Stimulated activated CD8-positive, alpha-beta memory T cell treated with anti-CD3 and anti-CD28 coated beads, Interleukin-4, amount 100 ng/mL, for 48 hours (primary cell): ENCODE measurements around the gene SH3RF3.

Source experiments
- DNase-seq: peaks from one replicate; pipeline ENCODE4 v3.0.0-alpha.2; 2020

Gene SH3RF3

DNA sequence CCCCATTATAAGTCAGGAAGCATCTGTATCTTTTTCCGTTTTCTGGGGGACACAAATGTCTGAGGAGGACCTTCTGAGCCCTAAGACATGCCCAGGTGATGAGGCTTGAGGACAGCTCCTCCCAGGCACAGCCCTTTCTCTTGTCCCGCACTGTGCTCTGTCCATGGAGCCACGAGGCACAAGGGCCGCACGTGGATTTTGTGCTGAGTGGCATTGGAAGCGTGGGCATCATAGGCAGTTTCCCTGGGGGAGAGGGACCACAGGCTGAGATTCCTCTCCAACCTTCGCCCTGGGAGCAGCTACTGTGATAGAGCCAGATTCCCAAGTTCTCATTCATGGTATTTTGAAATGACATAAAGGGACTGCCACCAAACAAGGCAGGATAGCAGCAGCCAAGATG is 139.9 kb downstream of the SH3RF3 start:
- no peak for DNase-seq

DNA sequence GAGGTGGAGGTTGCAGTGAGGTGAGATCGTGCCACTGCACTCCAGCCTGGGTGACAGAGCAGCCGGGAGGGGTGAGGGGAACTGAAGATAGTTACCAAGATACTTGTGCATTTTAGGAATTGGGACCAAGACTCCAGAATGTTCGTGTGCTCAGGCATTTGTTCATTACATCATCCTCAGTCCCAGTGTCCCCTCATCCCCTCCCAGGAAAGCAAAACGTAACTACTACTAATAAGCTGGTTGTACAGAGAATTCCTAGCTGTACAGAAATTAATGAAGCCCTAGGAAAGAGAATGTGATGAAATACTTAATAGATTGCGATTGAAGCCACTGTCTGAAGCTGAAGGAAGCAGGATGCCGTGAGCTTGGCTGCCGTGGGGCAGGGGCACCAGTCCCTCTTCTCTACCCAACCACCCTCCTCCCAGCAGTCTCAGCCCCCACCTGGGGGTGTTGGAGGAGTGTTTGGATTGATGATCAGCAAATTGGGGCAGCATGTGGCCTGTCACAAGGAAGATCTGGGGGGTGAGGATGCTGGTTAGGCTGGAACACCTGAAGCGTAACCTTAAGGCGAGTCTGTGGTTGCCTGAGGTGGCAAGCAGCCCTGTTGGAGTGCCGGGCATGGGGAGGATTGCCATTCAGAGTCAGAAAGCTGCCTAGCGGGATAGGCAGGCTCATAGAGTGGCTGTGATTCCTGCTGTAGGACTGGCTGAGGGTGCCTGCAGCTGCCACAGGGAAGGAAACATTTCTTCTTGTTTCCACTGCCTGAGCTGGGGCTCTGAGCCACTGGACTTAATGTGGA is 140.9 kb downstream of the SH3RF3 start:
- DNase-seq, result no peak

DNA sequence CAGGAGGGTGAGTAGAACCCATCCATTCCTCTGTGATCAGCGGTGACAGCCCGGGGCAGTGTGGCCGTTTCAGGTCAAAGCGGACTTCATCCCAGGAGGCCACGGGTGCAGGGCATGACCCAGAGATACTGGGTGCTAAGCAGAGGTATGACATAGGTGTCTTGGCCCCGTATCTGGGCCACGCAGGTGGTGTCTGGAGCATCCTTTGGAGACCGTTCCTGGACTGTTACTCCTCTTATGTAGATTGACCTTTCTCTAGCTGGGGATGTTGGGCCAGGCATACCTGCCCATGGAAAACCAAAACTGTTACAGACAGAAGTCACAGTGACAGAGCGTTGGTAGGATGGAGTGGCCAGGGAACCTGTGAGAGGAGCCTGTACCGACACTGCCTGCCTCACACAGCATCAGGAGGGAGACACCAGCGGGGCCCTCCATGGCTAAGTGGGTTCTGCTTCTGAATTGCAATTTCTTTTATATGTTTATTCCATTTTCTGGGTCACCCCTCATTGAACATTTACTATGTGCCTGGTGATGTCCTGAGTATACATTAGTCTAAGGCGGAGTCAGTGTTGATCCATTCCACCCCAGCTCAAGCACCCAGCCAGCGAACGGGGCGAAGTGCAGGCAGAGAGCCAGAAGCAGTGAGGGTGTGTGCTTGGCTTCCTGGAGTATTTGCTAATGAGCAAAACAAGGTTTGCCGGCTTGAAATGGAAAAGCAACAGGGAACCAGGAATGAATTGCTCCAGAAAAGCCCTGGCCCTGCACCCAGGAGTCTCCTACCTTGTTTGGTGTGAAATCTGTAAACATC is 141.7 kb downstream of the SH3RF3 start:
- no peak for DNase-seq

DNA sequence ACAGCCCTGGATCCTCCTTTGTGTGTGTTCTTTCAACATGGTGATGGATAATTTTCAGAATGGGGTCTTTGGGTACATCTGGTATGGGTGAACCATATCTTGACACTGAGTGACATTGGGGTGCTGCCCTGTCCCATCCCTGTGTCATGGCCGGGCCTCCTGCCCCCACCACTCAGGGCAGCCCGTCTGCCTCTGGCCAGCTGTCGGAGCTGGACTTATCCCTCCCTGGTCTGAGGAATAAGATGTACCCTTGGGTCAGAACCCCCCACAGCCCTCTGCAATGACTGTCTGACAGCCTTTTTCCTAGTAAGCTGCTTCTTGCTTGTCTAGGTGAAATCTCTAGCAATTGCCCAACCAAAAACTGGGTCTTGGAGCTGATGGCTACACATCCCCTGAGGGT is 142.9 kb downstream of the SH3RF3 start:
- DNase-seq, result no peak

DNA sequence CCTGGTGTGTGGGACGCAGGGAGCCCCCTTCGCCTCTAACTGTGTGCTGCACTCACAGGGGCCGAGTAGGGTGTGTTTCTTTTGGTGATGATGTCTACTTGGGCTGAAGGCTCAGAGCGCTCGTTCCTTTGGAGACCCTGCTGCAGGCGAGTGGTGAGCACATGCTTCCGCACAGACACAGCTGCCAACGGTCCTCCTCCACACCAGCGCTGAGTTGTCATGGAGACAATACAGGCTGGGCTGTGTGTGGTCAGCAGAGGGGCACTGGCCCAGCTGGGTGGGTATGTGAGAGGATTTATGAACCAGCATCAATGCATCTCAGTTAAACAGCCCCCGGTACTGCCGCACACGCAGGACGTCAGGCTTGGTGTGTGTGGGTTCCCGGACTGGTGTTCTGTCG is 143.5 kb downstream of the SH3RF3 start:
- no peak for DNase-seq

DNA sequence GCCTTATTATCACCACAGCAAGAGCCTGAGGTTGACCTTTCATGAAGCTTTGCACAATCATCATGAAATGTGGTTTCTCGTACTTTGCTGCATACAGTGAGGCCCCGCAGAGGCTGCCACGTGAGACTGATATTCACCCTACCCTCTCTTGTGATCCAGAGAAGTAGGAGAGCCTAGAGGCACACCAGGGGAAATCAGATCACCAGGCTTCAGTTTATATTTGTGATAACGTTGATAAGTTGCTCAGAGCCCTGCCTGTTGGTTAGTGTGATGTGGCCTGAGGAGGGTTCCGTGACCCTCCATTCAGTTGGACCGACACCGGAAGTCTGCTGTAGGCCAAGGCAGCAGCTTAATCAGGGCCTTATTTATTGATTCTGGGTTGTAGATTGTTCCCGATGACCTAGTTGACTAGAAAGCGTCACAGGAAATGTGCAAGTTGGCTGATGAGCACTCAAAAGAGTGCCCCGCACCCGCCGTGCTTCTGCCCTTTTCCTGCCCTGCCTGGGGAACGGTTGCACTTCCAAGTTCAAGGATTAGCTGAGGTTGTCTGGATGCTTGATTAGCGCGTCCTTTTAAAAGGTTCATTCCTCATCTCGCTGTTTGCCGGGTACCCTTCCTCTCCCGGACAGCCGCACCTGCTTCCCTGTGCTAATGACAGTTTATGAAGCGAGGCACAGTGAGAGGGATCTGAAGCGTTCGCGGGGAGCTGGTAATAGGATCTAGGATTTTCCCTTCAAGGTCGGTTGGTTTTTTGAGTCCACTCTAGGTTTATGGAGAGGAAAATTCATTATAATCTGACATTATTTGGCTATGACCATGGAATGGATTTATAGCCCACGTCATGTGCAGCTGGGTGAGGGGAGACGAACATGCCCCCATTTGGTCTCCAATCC is 146.4 kb downstream of the SH3RF3 start:
- DNase-seq, result no peak

DNA sequence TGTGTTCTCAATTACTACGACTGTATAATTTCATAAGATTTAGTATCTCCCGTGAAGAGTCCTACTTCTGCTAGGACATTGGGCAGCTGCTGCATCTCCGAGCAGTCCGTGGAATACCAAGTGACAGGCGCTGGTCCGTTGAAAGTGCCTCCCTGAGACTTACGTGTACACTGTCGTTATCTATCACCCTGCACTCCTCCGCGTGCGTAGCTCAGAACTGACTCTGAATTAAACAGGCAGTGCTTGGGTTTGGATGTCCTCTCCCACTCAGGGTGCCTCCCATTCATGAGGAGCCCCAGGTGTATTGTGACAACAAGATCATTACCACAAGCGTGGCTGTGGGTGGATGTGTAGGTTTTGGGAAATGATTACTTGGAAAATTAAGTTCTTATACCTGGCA is 148.4 kb downstream of the SH3RF3 start:
- no peak for DNase-seq

DNA sequence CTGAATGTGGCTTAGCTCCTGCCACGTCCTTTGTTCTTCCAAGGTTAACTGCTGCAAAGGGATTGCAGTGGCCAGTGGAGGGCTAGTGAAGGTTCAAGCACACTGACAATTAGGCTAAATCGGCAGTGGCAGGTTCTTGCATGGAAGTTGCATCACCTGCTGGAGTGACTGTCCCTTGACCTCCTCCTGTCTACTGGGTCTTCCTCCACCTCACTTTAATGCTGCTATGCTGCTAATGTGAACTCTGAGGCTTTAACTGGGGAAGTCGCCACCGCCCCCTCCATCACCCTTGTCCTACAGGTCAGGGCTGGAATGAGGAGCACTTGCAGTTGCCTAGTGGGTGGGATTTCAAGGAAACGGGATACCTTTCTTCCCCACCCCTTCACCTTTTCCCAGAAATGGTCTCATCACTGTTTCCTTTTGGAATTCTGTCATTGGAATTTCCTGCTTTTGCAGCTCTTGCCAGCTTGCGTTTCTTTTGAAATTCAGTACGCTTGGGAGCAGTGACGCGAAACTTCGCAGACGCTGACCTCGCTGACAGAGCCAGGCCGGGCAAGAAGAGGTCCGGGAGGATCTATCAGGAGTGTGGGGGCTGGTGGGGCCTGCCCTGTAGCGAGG is 150.3 kb downstream of the SH3RF3 start:
- no peak for DNase-seq

DNA sequence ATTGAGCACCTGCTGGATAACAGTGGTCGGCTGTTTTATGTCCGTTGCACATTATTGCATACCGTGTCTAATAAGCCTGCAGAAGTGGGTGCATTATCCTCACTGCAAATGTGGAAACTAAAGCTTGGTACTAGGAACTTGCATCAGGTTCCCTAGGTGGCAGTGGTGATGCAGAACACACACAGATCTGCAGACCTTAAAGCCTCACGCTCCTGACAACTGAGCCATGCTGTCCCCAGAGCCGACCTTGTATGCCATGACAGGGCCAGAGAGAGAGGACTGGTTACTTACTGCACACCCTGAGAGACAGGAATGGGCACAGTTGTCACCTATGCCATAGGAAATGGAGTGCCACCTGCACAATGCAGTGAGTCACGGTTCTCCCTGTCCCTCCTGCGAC is 151.8 kb downstream of the SH3RF3 start:
- DNase-seq, result no peak

DNA sequence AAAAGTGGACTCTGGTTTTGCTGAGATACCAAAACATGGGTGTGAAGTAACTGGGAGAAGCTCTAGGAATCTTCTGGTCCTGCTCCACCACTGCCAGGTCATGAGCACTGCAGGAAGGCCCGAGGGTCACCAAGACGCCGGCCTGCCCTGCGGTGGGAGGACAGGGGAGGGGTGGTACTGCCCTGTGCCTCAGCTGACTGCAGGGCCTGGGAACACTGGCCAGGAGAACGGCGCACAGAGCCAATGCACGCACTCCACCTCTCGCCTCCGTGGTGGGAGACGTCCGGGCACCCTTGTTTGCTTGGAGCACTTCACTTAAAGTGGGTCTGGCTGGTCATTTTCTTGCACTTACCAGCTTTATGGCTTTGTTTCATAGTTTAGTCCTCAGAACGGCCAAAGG is 153.4 kb downstream of the SH3RF3 start:
- DNase-seq, result no peak

DNA sequence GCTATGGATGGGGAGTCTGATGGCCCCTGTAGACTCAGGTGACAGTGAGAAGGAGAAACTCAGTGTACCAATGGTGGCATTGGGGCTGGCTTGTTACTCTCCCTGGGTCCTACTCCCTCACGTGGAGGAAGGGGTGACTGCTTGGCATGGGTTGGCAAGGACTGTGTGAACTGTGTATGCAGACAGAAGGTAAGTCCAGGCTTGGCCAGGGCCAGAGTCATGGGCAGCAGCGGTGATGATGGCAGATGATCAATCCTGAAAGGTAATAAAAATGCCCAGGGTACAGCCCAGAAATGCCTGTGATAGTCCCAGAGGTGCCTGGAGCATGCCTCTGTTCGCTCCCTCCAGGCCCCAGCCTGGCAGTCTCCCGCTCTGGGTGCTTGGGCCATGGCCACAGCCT is 153.9 kb downstream of the SH3RF3 start:
- no peak for DNase-seq

DNA sequence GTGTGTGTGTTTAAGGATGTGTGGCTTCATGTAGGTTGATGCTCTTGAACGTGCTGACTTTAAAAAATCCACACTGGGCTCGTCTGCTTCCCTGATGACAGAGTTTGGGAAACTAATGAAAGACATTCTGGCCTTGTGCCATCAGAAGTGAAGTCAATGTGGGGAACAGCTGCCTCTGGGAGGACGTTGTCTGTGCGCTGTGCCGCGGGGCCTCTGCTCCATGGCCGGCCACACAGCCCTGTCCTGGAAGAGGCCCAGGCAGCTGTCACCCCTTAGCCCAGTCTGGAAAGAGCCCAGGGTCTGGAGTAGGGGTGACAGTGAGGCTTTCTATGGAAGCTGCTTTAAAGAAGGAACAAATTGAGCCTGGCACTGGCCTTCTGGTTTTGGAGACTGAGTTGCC is 155.8 kb downstream of the SH3RF3 start:
- no peak for DNase-seq

DNA sequence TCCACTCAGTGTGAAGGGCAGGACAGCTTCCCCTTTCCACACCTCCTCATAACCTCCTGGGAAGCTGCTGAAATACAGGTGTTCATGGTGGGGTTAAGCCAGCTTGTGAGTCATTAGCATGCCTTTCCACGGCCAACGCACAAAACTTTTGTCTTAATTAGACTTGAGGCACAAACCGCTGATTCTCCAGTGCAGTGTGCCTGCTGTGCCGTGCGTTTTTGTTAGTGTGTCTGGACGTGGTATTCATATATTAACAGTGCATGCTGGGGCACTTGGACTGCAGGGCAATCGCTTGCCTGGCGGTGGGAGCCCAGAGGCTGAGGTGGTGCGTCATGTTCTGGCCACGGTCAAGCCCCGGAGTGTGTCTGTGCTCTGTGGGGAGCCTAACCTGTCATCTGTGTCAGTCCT is 156.2 kb downstream of the SH3RF3 start:
- no peak for DNase-seq

DNA sequence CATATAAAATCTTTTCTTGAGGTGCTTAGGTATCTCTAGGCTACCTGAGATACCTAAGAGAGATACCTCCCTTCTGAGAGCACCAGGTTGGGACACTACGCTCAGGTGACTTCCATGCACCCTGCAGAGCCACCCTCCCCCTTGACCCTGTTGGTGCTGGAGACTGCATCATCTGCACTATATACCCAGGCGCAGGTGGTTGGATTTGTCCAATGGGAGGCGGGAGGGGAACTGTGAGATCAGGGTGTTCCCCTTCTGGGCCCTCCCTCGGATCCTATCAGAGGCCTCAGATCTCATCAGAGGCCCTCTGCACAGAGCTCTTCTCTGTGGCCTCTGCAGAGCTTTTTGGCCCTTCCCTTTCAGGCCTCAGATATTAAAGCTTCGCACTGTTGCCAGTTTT is 158.4 kb downstream of the SH3RF3 start:
- DNase-seq, result no peak

DNA sequence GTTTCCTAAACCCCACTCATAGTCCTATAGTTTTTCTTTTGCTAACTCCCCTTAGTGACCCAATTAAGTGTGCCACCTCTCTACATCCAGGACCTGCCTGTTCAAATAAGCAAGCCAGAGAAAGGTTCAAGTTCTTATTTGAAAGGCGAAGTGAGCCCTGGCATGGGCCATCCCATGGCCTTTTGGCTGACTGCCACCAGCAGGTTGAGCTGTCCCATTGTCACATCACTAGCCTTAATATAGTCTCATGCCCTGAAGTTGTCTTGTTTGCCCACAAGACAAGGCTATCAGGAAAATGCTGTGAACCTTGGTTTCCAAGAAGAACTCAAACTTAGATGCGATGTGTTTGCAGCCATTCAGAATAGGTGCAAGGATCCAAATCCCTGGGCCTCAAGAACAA is 158.8 kb downstream of the SH3RF3 start:
- DNase-seq, result no peak

DNA sequence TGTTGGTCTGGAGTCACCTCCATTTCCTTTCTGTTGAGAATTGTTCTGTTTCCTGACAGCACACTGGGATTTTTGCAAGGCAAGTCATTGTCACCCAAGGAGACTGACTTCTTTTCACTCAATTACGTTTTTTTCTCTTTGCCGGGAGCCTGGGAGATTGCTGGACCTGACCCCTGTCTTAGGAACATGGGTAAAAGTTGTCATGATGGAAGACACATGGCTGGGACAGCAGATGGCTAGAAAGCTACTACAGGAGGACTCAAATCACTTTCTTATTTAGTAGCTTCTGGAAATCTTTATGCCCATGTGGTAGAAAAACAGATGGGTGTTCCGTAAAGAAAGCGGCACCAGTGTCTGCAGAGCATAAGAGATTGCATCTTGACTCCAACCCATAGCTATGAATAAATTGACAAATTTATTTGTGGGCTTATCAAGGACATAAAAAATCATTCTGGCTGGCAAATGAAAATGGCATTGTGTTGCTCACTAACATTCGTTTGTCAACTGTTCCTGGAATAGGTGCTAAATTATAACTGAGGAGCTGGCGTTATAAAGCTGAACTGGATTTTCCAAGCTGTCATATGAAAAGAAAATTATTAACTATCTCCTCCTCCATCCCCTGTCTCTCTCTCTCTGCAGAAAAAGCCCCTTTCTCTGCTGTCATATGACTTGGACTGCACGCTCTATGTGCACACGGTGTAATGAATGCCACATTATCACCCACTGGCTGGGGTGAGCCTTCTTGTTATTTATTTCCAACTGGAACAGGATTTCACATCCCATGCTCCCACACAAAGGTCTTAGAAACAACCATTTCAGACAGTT is 159.8 kb downstream of the SH3RF3 start:
- DNase-seq, result no peak

DNA sequence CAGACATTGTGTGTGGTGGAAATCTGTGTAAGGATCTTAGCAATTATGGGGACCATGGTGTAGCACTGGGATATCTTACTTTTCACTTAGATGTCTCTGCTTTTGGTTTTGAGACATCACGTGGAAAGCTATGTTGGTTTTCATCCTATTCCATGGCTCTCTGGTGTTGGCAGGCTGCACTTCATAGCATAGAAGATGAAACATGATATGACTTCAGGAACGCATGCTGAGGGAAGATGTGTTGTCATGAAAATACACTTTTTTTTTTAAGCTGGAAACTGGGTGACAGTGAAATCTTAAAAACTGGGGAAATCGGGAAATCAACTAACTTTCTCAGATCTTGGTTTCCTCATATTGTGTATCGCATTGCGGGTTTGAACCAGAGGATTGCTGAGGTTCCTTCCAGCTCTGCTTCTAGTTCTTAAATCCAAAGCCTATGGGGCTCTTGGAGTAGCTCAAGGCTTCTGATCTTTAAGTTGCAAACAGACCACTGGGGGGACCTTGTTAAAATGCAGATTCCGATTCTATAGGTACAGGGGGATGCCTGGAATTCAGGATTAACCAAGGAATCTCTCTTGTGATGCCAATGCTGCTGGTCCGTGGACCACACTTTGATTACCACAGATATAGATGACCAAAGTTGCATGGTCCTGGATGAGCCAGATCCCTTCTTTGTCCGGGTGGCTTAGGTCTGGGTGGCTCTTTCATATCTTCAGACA is 160.7 kb downstream of the SH3RF3 start:
- no peak for DNase-seq

DNA sequence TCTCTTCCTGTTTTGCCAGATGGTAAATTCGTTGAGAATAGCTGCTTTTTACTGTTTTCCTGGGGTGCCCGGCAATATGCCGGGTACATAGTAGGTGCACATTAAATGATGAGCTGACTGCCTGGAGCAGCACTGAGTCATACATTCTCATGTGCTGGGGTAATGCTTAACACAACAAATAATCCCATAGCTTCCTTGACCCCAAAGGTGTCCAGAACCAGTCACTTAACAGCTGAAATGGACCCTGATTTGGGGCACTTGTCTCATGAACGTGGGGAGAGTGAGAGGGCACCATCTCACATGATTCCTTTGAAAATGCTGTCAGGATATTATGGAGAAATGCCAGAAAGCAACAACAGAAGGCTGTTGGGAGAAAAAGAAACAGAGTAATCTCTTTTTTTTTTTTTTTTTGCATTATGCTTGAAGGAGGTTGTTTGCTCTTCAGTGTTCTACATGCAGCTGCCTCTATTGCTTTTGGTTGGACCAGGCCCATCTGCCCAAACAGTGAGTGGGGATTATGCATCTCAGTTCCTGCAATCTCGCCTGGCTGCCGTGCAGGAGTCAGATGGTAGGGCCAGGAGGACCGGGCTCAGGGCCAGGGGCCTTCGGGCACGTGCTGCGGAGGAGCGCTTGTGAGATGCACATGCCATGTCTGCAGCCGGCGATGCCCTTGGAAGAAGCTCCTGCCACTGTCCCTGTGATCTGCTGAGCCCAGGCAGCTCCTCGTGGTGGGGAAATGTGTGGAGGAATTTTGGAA is 162.1 kb downstream of the SH3RF3 start:
- no peak for DNase-seq

DNA sequence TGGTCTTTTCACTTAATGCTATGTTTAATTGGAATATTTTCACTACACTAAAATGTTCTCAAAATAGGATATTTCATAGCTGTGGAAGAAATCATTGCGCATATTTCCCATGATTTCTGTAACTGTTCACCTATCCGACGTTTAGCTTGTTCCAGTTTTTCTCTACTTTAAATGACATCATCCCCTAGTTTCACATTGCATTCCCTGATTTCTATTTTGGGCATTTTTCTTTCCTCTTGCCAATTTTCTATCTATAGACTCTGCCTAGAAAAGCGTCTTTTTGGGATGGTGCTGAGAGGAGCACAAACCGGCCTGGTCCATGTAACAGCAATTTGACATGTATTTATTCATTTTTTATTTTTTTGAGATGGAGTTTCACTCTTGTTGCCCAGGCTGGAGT is 163.4 kb downstream of the SH3RF3 start:
- DNase-seq, result no peak

DNA sequence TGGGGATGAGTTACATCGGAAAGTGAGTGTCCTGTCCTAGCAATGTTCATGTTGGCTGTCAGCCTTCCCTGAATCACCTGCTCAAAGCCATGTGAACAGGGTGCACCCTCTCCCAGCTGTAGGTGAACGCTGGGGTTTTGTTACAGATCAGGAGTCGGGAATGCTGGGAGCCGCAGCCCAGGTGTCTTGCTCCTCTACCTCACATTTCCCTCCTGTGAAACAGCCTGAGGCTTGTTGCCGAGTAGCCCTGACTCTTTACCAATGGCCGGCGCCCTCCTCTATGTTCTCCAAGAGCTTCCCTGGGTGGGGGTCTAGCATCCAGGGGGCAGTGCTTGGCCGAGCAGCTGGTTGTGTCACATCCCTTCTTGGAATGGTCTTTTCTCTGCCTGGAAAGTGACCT is 164.7 kb downstream of the SH3RF3 start:
- no peak for DNase-seq

DNA sequence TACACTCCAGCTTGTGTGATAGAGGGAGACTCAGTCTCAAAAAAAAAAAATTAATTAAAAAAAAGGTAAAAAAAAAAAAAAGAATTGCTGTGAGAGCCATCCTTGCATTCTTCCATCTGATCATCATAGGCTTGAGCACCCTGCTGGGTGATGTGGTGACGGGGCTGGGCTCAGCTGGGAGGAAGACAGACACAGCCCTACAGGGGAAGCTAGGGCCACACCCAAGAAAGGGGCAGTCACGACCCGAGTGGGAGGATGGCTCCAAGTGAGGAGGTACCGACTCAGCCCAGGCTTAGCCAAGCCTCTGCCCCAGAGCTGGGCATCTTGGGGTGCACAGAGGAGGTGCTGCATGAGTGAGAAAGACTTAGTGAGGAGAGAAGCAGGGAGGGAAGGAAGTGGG is 165.5 kb downstream of the SH3RF3 start:
- DNase-seq, result no peak
